AG09319 (cell line): ENCODE results near the gene CCDC33.

Experiments used
- DNase-seq: peaks from one replicate; pipeline ENCODE4 v3.0.0-alpha.2; 2010; ENCODE audit warnings: low read depth; ENCODE audit errors: extremely low read depth
- CTCF ChIP-seq: IDR thresholded peaks from 2 replicates; pipeline ENCODE4 v1.5.1; 2011; ENCODE audit warnings: low read depth, mild to moderate bottlenecking, inconsistent platforms, low read length, moderate library complexity

CCDC33 gene

DNA sequence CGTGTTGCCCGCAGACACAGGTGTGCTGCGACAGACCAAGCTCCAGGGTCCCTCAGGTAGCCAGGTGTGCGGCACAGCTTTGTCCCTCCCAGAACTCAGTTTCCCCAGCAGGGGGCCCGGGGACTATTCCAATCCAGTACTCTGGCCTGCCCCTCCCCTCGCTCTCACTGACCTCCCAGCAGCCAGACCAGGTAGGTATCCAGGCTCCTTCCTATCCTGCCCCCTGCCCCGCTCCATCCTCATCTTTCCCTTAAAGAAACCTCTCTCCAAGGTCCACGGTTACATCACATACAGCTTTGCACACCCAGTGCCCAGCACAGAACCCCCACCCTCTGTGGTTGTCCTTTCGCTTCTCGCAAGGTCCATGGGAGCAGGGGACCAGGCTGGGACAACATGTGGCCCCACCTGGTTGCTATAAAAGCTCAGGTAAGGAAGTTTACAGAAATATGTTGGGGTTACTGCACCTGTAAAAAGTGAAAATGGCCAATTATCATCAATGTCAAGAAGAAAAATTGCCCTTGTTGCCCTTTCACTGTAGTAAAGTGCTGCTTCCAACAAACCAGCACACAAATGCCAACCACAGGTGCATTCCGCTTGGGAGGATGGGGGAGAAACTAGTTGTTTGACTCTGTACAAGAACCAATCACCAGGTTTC lies 138.6 kb downstream of the CCDC33 start:
- no peak for DNase-seq
- no peak for TF ChIP-seq CTCF

GRCh38 chr15:74375303-74375693 lies 139.2 kb downstream of the CCDC33 start:
- DNase-seq, result no peak
- peak; percentile 89 for TF ChIP-seq CTCF

GRCh38 chr15:74376226-74376625 lies 140.1 kb downstream of the CCDC33 start:
- DNase-seq, result no peak
- TF ChIP-seq CTCF, result no peak

DNA sequence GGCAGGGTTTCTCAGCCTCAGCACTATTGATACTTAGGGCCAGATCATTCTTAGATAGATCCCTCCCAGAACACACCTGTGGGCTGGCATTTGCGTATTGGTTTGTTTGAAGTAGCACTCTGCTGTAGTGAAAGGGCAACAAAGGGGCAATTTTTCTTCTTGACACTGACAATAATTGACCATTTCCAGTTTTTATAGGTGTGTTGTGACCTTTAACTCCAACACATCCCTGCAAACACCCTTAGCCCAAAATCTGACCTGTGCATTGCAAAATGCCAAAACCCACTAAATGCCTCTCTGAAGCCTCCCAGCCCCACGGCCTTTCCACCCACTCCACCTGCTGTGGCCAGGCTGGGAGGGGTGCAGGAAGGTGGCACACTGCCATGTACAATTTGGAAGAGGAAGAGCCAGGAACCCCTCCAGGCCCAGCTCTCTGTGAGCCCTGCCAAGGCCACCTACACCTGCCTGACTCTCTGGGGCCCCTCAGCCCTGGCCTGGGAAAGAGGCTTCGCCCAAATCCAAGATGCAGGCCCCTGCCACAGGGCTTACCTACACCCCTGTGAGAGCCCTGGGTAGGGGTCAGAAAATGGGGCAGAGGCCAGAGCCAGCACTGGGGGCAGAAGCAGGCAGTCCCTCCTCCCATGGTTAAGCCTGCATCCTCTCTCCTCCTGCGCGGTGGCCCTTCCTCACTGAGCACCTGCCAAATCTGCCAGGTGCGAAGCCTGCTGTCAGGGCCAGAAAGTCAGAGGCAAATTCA lies 140.9 kb downstream of the CCDC33 start:
- TF ChIP-seq CTCF, result no peak
- DNase-seq, result no peak

- DNase-seq, result no peak
Measured at GRCh38 chr15:74377831-74378766, 142.0 kb downstream of the CCDC33 start.

DNA sequence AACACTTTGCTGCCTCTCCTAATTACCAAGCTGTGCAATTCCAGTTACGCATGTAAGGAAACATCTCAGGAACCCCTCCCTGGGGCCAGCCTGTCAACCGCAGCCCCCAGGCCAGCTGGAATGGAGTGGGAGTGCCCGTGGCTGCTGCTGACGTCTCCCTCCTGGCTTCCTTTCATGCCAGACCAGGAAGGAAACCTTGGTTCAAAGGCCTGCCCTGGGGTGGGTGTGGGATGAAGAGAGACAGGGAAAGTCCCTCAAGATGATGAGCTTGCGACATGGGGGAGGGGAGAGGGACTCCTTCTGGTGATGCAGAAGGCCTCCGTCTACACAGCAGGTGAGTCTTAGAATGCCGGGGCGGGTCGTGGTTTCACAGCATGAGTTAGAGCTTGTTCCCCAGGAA lies 142.7 kb downstream of the CCDC33 start:
- DNase-seq, result no peak

More at GRCh38 chr15:74377831-74378766, 142.0 kb downstream of the CCDC33 start:
- no peak for TF ChIP-seq CTCF

More for the DNA sequence above, 142.7 kb downstream of the CCDC33 start:
- no peak for TF ChIP-seq CTCF
